ENCODE measurements around the gene PLPPR2.
A peak's percentile ranks its signal among the peaks of the same experiment; 100 is the strongest.

PLPPR2 gene

GRCh38 chr19:11322269-11323024 is 32.8 kb upstream of the PLPPR2 start:
- peak; percentile 87 for TF ChIP-seq SPI1 (IDR thresholded peaks at IDR 0.05; ENCODE audit: borderline replicate concordance, low read depth)
- TF ChIP-seq CTCF (IDR thresholded peaks at IDR 0.05; ENCODE audit: insufficient read depth, low read length) = no peak
- no peaks in the 10 kb centered on the region for H3K27me3 ChIP-seq (ENCODE audit: insufficient read depth, poor library complexity, severe bottlenecking)
- peak overlapping the region; percentile 93 for H3K27ac ChIP-seq (replicated peaks)
- H3K4me3 ChIP-seq (replicated peaks; ENCODE audit: insufficient read depth, low read length) = no peak overlapping the region
- DNase-seq (ENCODE audit: low read depth in 1 of 2, low spot score in 1 of 2) = peak in 1 of 2 experiments; percentile 57

GRCh38 chr19:11323601-11324078 is 31.6 kb upstream of the PLPPR2 start:
- H3K27ac ChIP-seq (replicated peaks) = peak overlapping the region; percentile 93
- H3K4me3 ChIP-seq (replicated peaks; ENCODE audit: insufficient read depth, low read length) = no peak overlapping the region
- TF ChIP-seq POLR2AphosphoS5 (IDR thresholded peaks at IDR 0.05; ENCODE audit: low read depth) = no peak
- TF ChIP-seq CTCF (IDR thresholded peaks at IDR 0.05; ENCODE audit: insufficient read depth, low read length) = no peak
- no peak for TF ChIP-seq REST (IDR thresholded peaks at IDR 0.05; ENCODE audit: insufficient replicate concordance, low read depth)
- TF ChIP-seq GABPA (IDR thresholded peaks at IDR 0.05; ENCODE audit: low read depth) = no peak
- no peak for TF ChIP-seq SPI1 (IDR thresholded peaks at IDR 0.05; ENCODE audit: borderline replicate concordance, low read depth)
- no peak for DNase-seq (ENCODE audit: low read depth in 1 of 2, low spot score in 1 of 2)
- no peaks in the 10 kb centered on the region for H3K27me3 ChIP-seq (ENCODE audit: insufficient read depth, poor library complexity, severe bottlenecking)

- no peaks in the 10 kb centered on the region for H3K27me3 ChIP-seq (ENCODE audit: insufficient read depth, poor library complexity, severe bottlenecking)
- TF ChIP-seq REST (IDR thresholded peaks at IDR 0.05; ENCODE audit: insufficient replicate concordance, low read depth) (peak; percentile 69), POLR2AphosphoS5 (IDR thresholded peaks at IDR 0.05; ENCODE audit: low read depth) (peak; percentile 99), GABPA (IDR thresholded peaks at IDR 0.05; ENCODE audit: low read depth) (peak; percentile 59), CTCF (IDR thresholded peaks at IDR 0.05; ENCODE audit: insufficient read depth, low read length) (no peak), SPI1 (IDR thresholded peaks at IDR 0.05; ENCODE audit: borderline replicate concordance, low read depth) (peak; percentile 66; the same call in 1 of the 2 replicates)
- DNase-seq (ENCODE audit: low read depth in 1 of 2, low spot score in 1 of 2) = peak; percentile 100
- no peak overlapping the region for H3K4me3 ChIP-seq (replicated peaks; ENCODE audit: insufficient read depth, low read length)
- H3K27ac ChIP-seq (replicated peaks) = peak overlapping the region; percentile 93
Observed at GRCh38 chr19:11324079-11324661, 31.1 kb upstream of the PLPPR2 start.
